GM21447 (cell line): Measurements from ENCODE around the gene OR6B1.
"Not testable (repeated sequence)": the region's sequence is repeated elsewhere in the genome, so short reads cannot be mapped to it uniquely, and the experiment has no call there.

Source experiments
- ATAC-seq: cut with Tn5 transposase; IDR thresholded peaks from one replicate; pipeline ENCODE4 v1.9.1; 2021; ENCODE audit not compliant: unreplicated experiment

The OR6B1 gene

DNA sequence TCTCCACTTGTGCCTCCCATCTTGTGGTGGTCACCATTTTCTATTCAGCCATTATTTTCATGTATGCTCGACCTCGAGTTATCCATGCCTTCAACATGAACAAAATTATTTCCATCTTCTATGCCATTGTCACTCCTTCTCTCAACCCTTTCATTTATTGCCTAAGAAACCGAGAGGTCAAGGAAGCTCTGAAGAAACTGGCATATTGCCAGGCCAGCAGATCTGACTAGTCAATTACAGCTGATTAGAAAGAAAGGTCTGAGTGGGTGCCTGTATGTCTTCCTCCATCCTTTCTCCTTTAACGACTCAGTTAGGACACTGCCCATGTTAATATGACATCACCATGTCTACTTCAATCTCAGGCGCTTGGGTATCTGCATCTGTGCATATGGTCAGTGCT lies 4.6 kb downstream of the OR6B1 start:
- ATAC-seq, result no peak

DNA sequence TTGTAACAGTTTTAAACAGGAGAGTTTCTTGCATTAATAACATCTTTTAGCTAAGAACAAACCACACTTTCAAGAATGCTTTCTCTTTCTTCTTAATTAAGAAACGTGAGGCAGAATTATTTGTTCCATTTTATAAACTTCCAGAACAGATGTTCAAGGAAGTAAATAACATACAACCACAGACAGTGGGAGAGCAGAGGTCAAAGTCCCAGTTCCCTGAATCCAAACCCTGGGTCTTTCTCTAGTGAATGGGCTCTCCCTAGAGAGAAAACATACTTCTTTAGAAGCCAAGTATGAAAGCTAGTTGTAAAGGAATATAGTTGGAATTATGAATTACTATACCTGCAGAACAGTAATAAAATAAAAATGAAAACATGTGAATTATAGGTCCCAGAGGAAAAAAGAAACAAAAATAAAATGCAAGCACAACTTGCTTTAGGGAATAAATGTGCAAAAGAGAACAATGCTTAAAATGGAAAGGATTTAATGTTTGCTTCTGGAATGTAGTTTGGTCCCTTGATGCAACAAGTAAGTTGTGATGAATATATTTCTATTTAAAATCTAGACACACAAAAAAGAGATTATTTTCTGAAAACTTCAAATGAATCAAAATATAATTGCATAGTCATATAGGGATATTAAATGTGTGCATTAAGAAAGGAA lies 6.0 kb downstream of the OR6B1 start:
- ATAC-seq, result no peak

DNA sequence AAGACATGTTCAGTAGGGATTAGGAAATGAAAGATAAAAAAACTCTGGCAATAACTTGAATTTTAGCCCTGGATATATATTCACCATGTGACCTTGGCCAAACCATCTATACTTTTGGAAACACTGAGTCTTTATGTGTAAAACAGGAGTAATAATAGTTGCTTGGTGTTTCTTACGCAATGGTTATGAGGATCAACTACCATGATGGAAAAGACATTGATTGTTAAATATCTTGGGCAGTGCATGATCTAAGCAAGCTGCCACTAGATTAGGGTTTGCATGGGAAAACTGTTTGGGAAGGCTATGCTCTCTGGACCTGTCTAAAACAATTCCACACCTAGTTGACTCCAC lies 6.5 kb downstream of the OR6B1 start:
- no peak for ATAC-seq

GRCh38 chr7:144009361-144009760 lies 9.2 kb downstream of the OR6B1 start:
- no peak for ATAC-seq

DNA sequence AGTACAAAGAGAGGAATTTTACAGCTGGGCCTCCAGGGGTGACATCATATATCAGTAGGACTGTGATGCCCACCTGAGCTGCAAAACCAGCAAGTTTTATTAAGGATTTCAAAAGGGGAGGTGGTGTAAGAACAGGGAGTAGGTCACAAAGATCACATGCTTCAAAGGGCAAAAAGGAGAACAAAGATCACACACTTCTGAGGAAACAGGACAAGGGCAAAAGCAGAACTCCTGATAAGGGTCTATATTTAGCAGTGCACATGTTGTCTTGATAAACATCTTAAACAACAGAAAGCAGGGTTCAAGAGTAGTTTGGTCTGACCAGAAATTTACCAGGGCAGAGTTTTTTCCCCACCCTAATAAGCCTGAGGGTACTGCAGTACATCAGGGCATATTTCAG lies 9.9 kb downstream of the OR6B1 start:
- not testable (repeated sequence) for ATAC-seq

GRCh38 chr7:144010821-144011220 lies 10.7 kb downstream of the OR6B1 start:
- ATAC-seq, result not testable (repeated sequence)

GRCh38 chr7:144011458-144012230 lies 11.5 kb downstream of the OR6B1 start:
- ATAC-seq, result no peak

DNA sequence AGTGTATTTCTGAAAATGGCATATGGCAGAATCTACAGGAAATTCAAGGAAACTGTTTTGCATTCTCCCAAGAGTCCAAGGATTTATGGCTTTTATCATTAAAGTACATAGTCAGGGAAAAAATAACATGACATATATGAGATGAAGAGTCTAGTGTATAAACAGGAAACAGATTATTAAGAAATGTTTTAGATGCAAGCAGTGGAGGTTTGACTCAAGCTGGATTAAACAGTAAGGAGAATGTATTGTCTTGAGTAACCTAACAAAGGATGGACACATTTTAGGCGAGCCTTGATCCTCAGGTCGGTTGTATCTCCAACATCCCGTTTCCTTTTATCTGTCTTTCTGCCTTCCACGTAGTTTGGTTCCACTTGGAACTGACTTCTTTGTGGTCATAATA lies 17.9 kb downstream of the OR6B1 start:
- no peak for ATAC-seq

DNA sequence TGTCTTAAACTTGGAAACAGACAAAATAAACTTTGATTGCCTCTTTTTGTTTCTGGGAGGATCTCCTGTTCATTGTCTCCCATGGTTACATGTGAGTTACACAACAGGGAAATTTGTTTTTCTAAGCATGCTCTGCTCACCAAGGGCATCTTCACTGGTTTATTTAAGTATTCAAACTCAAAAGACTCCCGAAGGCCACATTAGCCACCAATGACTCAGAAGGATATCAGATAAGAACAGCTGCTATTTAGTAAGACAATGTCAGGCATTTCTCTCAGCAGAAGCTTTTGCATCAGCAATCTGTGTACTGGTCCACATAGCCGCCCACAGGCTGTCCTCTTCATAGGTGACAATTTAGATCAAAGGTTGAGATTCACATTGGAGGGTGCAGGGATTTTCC lies 19.3 kb downstream of the OR6B1 start:
- no peak for ATAC-seq

DNA sequence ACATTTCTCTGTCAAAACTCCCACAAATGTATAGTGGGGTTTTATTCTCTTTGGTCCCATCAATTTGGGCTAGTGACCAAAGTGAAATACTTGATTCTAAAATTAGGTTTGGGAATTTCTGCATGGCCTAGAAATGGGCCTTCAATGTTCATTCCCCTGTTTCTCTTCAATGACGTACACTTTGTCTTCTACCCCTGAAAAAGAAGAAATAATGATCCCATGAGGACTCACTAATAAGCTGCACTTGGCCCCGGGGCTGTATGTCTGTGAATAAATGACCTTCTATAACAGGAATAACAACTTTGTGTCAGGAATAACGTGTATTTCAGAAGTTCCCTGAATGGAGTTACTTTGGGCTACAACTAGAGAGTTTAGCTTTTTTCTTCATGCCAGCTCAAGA lies 20.2 kb downstream of the OR6B1 start:
- no peak for ATAC-seq

- ATAC-seq, result no peak
Measured at GRCh38 chr7:144022169-144022568, 22.0 kb downstream of the OR6B1 start.

GRCh38 chr7:144023171-144023827 lies 23.2 kb downstream of the OR6B1 start:
- ATAC-seq, result no peak

DNA sequence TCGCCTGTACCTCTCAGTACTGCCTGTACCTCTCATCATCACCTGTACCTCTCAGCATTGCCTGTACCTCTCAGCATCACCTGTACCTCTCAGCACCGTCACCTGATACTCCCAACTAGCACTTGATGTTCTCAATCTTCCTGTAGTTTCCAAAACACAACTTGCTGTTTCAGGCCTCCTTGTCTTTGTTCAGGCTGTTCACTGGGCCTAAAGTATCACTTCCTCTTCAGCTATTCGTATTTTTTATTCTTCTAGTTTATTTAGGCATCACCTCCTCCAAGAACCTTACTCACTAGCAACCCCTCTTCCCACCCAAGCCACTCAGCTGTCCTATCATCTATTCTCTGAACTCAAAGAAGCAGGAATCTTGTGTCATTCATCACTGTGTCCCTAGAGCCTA lies 24.1 kb downstream of the OR6B1 start:
- no peak for ATAC-seq

GRCh38 chr7:144026203-144026883 lies 26.2 kb downstream of the OR6B1 start:
- no peak for ATAC-seq

DNA sequence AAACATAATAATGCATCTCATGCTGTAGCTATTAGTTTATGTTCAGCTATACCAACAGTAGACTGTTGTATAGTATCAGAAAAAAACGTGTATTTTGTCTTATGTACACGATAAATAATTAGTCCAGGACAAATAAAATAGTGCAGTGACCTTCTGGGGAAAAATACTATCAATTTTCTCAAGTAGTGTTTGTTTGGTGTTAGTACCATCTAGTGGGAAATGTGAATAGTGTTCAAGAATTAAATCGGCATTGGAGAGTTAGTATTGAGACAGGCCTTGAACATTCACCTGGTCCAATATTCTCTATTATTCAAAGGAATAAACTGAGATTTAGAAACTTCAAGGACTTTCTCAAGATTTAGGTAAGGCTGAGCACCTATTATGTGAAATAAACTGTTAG lies 26.9 kb downstream of the OR6B1 start:
- ATAC-seq, result no peak

- no peak for ATAC-seq
Measured at GRCh38 chr7:144027974-144028373, 27.9 kb downstream of the OR6B1 start.

DNA sequence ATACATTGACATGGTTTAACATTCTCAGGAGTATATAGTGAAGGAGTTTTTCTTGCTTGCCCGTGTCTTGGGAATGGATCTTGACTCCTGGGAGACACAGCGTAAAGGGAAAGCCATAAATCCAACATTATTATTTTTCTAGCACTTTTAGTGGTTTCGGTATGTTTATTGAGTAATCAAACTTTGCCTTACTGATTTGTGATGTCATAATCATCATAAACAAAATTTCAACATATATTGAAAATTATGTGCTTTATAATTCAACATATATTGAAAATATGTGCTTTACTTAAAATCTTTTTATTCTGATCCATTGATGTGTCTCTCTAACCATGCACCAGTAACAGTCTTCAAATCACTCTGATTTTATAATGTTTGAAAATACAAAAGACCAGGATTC lies 28.4 kb downstream of the OR6B1 start:
- no peak for ATAC-seq

- no peak for ATAC-seq
Measured at GRCh38 chr7:144032516-144032915, 32.4 kb downstream of the OR6B1 start.

DNA sequence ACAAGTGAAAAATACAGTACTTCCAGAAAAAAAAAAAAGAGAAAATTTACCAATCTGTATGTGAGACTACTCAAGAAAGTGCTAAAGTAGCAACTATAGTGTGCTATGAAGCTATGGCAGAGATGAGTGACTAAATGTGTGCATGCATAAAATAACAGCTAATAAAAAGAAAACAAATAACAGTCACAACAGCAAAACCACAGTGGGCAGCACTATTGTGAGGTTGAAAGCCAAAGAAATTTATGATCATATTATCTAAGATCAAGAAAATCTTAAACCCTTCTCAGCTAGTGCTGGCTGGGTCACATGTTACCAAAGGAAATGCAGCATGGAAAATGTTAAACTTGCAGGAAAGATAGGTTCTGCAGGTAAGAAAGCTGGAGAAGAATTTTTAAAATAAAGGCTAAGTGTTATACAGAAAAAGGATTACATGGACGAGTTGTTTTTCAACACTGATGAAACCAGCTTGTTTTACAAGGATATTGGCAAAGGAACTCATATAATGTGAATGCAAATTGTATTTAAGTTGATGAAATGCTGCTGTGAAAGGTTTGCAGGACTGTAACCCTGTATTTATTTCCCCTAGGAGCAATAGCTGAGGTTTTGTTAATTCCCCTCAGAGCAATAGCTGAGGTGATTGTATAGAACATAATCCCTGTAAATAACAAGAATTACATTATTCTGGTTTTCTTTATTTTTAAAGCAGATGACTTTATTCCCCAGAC lies 33.0 kb downstream of the OR6B1 start:
- ATAC-seq, result no peak

GRCh38 chr7:144035385-144035784 lies 35.3 kb downstream of the OR6B1 start:
- ATAC-seq, result no peak

- ATAC-seq, result no peak
Measured at GRCh38 chr7:144036302-144036885, 36.3 kb downstream of the OR6B1 start.
